Colonic mucosa (tissue), 4 donors: ENCODE results near the gene AP4M1. TPM values are rescaled to one million over a fixed set of nuclear protein-coding genes. Genes with fewer than 3 reads are reported as not detected.

Experiments used
- DNase-seq: peaks from one replicate; pipeline ENCODE4 v3.0.0-alpha.2; 2020
- H3K27ac ChIP-seq: fragments of 200-600 bp; one replicate; pipeline ENCODE4 v1.8.0; 2021
- H3K27me3 ChIP-seq: fragments of 200-600 bp; one replicate; pipeline ENCODE4 v1.8.0; 2021
- H3K36me3 ChIP-seq: fragments of 200-600 bp; one replicate; pipeline ENCODE4 v1.8.0; 2021
- H3K4me1 ChIP-seq: fragments of 200-600 bp; one replicate; pipeline ENCODE4 v1.8.0; 2021; ENCODE audit warnings: mild to moderate bottlenecking
- H3K4me3 ChIP-seq: fragments of 200-600 bp; one replicate; pipeline ENCODE4 v1.8.0; 2021
- H3K9ac ChIP-seq, 2 donors: one replicate each; pipeline ENCODE4 v1.7.0; 2013; ENCODE audit warnings: control low read depth in 2 of 2, low read depth in 2 of 2, low read length in 2 of 2
- H3K9me3 ChIP-seq: fragments of 200-600 bp; one replicate; pipeline ENCODE4 v1.8.0; 2021
- CTCF ChIP-seq: fragments of 200-600 bp; IDR thresholded peaks from one replicate; pipeline ENCODE4 v1.8.0; 2022; ENCODE audit warnings: antibody characterized with exemption, mild to moderate bottlenecking
- intact Hi-C: fragments of 100-400 bp; cut with DNase I; formaldehyde crosslinking; loops from one replicate; pipeline ENCODE4 v1.14.1; 2022
- total RNA-seq, 2 donors: library from RNA; stranded (reverse); fragmentation: NEBNext Ultra II Directional in 1 of 2; extraction: Animal tissue kit (Norgen Biotek cat#: 25700) in 1 of 2; gene quantifications; one replicate each; pipeline ENCODE4 v1.2.1, GENCODE V29; 2021
- donor health status: healthy.
- donor health status: DM: no; HTN: no; CAD: no.
- donor health status: DM: no; HTN: no; CAD: no.

The AP4M1 gene
- total RNA-seq, 2 donors from 2014 or later, result 17.8 to 23.6 TPM

GRCh38 chr7:100124301-100125230 lies 23.1 kb downstream of the AP4M1 start:
- Histone ChIP-seq H3K27ac (peak overlapping the region; percentile 100), H3K9ac (peak overlapping the region; percentile 1 to 77), H3K4me3 (no peak overlapping the region), H3K36me3 (no peaks in the 10 kb centered on the region), H3K9me3 (no peaks in the 10 kb centered on the region), H3K27me3 (no peaks in the 10 kb centered on the region), H3K4me1 (peaks cover 15% of the 10 kb centered on the region)
- peak; percentile 78 for DNase-seq
- no peak for TF ChIP-seq CTCF
- intact Hi-C loops, result no loop called here

DNA sequence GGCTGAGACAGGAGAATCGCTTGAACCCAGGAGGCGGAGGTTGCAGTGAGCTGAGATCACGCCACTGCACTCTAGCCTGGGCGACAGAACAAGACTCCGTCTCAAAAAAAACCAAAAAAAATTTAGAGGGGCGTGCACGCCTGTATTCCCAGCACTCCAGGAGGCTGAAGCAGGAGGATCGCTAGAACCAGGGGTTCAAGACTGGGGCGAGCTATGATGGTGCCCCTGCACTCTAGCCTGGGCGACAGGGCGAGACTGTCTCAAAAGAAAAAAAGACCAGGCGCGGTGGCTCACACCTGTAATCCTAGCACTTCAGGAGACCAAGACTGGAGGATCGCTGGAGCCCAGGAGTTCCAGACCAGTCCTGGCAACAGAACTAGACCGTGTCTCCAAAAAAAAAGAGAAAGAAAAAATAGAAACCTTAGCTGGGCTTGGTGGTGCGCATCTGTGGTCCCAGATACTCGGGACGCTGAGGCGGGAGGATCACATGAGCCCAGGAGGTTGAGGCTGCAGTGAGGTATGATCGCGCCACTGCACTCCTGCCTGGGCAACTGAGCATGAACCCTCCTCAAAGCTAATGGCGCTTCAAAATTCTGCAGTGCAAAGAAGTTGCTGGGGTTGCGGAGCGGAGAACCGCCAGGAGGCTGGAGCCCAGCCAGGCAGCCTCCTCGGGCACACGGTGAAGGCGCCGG lies 24.9 kb downstream of the AP4M1 start:
- Histone ChIP-seq H3K4me1 (peaks cover 17% of the 10 kb centered on the region), H3K9me3 (no peaks in the 10 kb centered on the region), H3K4me3 (peak overlapping the region; percentile 88), H3K27ac (peak overlapping the region; percentile 100), H3K9ac (peak overlapping the region; percentile 81 to 98), H3K36me3 (no peaks in the 10 kb centered on the region), H3K27me3 (no peaks in the 10 kb centered on the region)
- DNase-seq, result no peak
- TF ChIP-seq CTCF, result no peak
- intact Hi-C loops, result no loop called here

GRCh38 chr7:100126931-100127865 lies 25.8 kb downstream of the AP4M1 start, which contains the start of gene MBLAC1:
TSS of gene MBLAC1 (plus strand) at chr7:100126967. CDS start at chr7:100127396, 429 bp downstream.
- Histone ChIP-seq H3K9me3 (no peaks in the 10 kb centered on the region), H3K27ac (peak within 1 kb of the TSS; percentile 100), H3K27me3 (no peaks in the 10 kb centered on the region), H3K4me1 (peaks cover 17% of the 10 kb centered on the region), H3K9ac (peak within 1 kb of the TSS; percentile 81 to 98), H3K4me3 (peak within 1 kb of the TSS; percentile 88), H3K36me3 (no peaks in the 10 kb centered on the region)
- TF ChIP-seq CTCF, result no peak
- peak; percentile 96 for DNase-seq
- intact Hi-C loops, result no loop called here

- DNase-seq, result peak; percentile 41
- H3K27ac ChIP-seq, result peak overlapping the region; percentile 100
- peak overlapping the region; percentile 81 to 98 for H3K9ac ChIP-seq
- no peaks in the 10 kb centered on the region for H3K27me3 ChIP-seq
- H3K4me1 ChIP-seq, result peaks cover 17% of the 10 kb centered on the region
- peak overlapping the region; percentile 88 for H3K4me3 ChIP-seq
- no peaks in the 10 kb centered on the region for H3K36me3 ChIP-seq
- TF ChIP-seq CTCF, result no peak
- intact Hi-C loops, result no loop called here
- H3K9me3 ChIP-seq, result no peaks in the 10 kb centered on the region
Observed at GRCh38 chr7:100127866-100128636, 26.6 kb downstream of the AP4M1 start.
